ENCODE data around the gene VAMP5.

The VAMP5 gene

GRCh38 chr2:85575739-85576138, 8.5 kb upstream of the VAMP5 start:
- Histone ChIP-seq H4K20me1 (ENCODE audit: insufficient read depth, low read length) (no peaks in the 10 kb centered on the region), H2AFZ (ENCODE audit: low read depth, low read length) (no peak overlapping the region), H3K79me2 (ENCODE audit: insufficient read depth, low read length) (no peaks in the 10 kb centered on the region), H3K9ac (ENCODE audit: low read depth, low read length) (no peak overlapping the region), H3K4me1 (ENCODE audit: insufficient read depth, low read length) (no peaks in the 10 kb centered on the region), H3K27ac (ENCODE audit: low read length) (no peak overlapping the region), H3K4me3 (ENCODE audit: low read depth in 1 of 2, low read length in 2 of 2) (no peak overlapping the region), H3K4me2 (ENCODE audit: insufficient read depth, low read length) (no peak overlapping the region), H3K27me3 (ENCODE audit: insufficient read depth, low read length, poor library complexity) (peaks cover 28% of the 10 kb centered on the region), H3K9me3 (ENCODE audit: insufficient read depth, low read length, severe bottlenecking) (no peaks in the 10 kb centered on the region), H3K36me3 (ENCODE audit: insufficient read depth, low read length) (no peaks in the 10 kb centered on the region)
- TF ChIP-seq CTCF (IDR thresholded peaks at IDR 0.05; ENCODE audit: borderline replicate concordance, extremely low read depth, low read length, poor library complexity, severe bottlenecking) (no peak), EZH2 (IDR thresholded peaks at IDR 0.05; ENCODE audit: borderline replicate concordance, low read depth, low read length, severe bottlenecking) (no peak)
- DNase-seq (no peak), ATAC-seq (ENCODE audit: insufficient read depth, low read depth) (no peak)

DNA sequence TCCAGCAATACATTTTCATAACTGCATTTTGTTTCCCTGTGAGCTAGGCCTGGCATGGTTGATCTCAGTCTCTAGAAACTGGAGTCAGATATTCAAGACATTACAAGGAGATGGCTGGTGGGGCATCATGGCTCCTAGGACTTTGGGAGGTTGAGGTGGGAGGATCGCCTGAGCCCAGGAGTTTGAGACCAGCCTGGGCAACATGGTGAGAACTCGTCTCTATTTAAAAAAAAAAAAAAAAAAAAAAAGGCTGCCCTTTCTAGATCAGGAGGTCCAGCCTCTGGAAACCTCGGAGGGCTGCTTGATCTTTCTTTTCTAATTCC, 7.2 kb upstream of the VAMP5 start:
- H4K20me1 ChIP-seq (ENCODE audit: insufficient read depth, low read length): no peaks in the 10 kb centered on the region
- no peak for TF ChIP-seq EZH2 (IDR thresholded peaks at IDR 0.05; ENCODE audit: borderline replicate concordance, low read depth, low read length, severe bottlenecking)
- no peak for TF ChIP-seq CTCF (IDR thresholded peaks at IDR 0.05; ENCODE audit: borderline replicate concordance, extremely low read depth, low read length, poor library complexity, severe bottlenecking)
- no peak overlapping the region for H3K4me2 ChIP-seq (ENCODE audit: insufficient read depth, low read length)
- H3K36me3 ChIP-seq (ENCODE audit: insufficient read depth, low read length): no peaks in the 10 kb centered on the region
- H3K4me3 ChIP-seq (ENCODE audit: low read depth in 1 of 2, low read length in 2 of 2): no peak overlapping the region
- H3K27me3 ChIP-seq (ENCODE audit: insufficient read depth, low read length, poor library complexity): peaks cover 24% of the 10 kb centered on the region
- H3K4me1 ChIP-seq (ENCODE audit: insufficient read depth, low read length): no peaks in the 10 kb centered on the region
- H3K9me3 ChIP-seq (ENCODE audit: insufficient read depth, low read length, severe bottlenecking): no peaks in the 10 kb centered on the region
- H3K9ac ChIP-seq (ENCODE audit: low read depth, low read length): no peak overlapping the region
- H3K79me2 ChIP-seq (ENCODE audit: insufficient read depth, low read length): no peaks in the 10 kb centered on the region
- DNase-seq: no peak
- H3K27ac ChIP-seq (ENCODE audit: low read length): no peak overlapping the region
- no peak overlapping the region for H2AFZ ChIP-seq (ENCODE audit: low read depth, low read length)
- ATAC-seq (ENCODE audit: insufficient read depth, low read depth): no peak

- Histone ChIP-seq H3K4me2 (ENCODE audit: insufficient read depth, low read length) (no peak within 1 kb of the TSS), H3K27ac (ENCODE audit: low read length) (no peak within 1 kb of the TSS), H2AFZ (ENCODE audit: low read depth, low read length) (no peak within 1 kb of the TSS), H3K27me3 (ENCODE audit: insufficient read depth, low read length, poor library complexity) (peaks cover 24% of the 10 kb centered on the region), H3K4me3 (ENCODE audit: low read depth in 1 of 2, low read length in 2 of 2) (no peak within 1 kb of the TSS), H4K20me1 (ENCODE audit: insufficient read depth, low read length) (no peaks in the 10 kb centered on the region), H3K36me3 (ENCODE audit: insufficient read depth, low read length) (no peaks in the 10 kb centered on the region), H3K9me3 (ENCODE audit: insufficient read depth, low read length, severe bottlenecking) (no peaks in the 10 kb centered on the region), H3K4me1 (ENCODE audit: insufficient read depth, low read length) (no peaks in the 10 kb centered on the region), H3K9ac (ENCODE audit: low read depth, low read length) (no peak within 1 kb of the TSS), H3K79me2 (ENCODE audit: insufficient read depth, low read length) (no peaks in the 10 kb centered on the region)
- TF ChIP-seq EZH2 (IDR thresholded peaks at IDR 0.05; ENCODE audit: borderline replicate concordance, low read depth, low read length, severe bottlenecking) (no peak), CTCF (IDR thresholded peaks at IDR 0.05; ENCODE audit: borderline replicate concordance, extremely low read depth, low read length, poor library complexity, severe bottlenecking) (no peak)
- DNase-seq (no peak), ATAC-seq (ENCODE audit: insufficient read depth, low read depth) (no peak; the same call in 2 of the 3 replicates)
Observed at GRCh38 chr2:85577386-85578242, 6.6 kb upstream of the VAMP5 start, which contains the start of gene VAMP8. Gene VAMP8 (plus strand): TSS chr2:85577586. CDS start chr2:85577647, 61 bp downstream.
